LNCaP clone FGC (cell line): ENCODE results near the gene FRS2.

Experiments used
- DNase-seq: peaks from one replicate; pipeline ENCODE4 v3.0.0-alpha.2; 2011; ENCODE audit warnings: low read depth
- H3K4me3 ChIP-seq: 2 replicates; pipeline ENCODE4 v1.5.1; 2011; ENCODE audit warnings: mild to moderate bottlenecking, low read depth, low read length, control low read depth
- CTCF ChIP-seq: IDR thresholded peaks from 2 replicates; pipeline ENCODE4 v1.5.1; 2012; ENCODE audit warnings: mild to moderate bottlenecking; ENCODE audit not compliant: control insufficient read depth, insufficient read depth; ENCODE audit errors: extremely low read depth

The FRS2 gene

GRCh38 chr12:69514111-69514510 lies 43.9 kb downstream of the FRS2 start:
- no peak for TF ChIP-seq CTCF
- DNase-seq: no peak

GRCh38 chr12:69514845-69515244 lies 44.7 kb downstream of the FRS2 start:
- no peak overlapping the region for H3K4me3 ChIP-seq
- no peak for TF ChIP-seq CTCF
- no peak for DNase-seq

More at GRCh38 chr12:69514111-69514510, 43.9 kb downstream of the FRS2 start:
- H3K4me3 ChIP-seq: no peak overlapping the region

- TF ChIP-seq CTCF: no peak
- no peak for DNase-seq
- H3K4me3 ChIP-seq: no peak overlapping the region
These were observed 45.3 kb downstream of the FRS2 start for GRCh38 chr12:69515394-69515930.

GRCh38 chr12:69516950-69517349 lies 46.8 kb downstream of the FRS2 start:
- DNase-seq: no peak
- no peak overlapping the region for H3K4me3 ChIP-seq
- TF ChIP-seq CTCF: no peak

GRCh38 chr12:69517406-69517805 lies 47.2 kb downstream of the FRS2 start:
- no peak for TF ChIP-seq CTCF
- no peak for DNase-seq
- H3K4me3 ChIP-seq: no peak overlapping the region

GRCh38 chr12:69519871-69520270 lies 49.7 kb downstream of the FRS2 start:
- H3K4me3 ChIP-seq: no peak overlapping the region
- TF ChIP-seq CTCF: no peak
- no peak for DNase-seq
